GM23338 (cell line): ENCODE results near the gene CREB3L4. TPM values are rescaled to one million over a fixed set of nuclear protein-coding genes. Genes with fewer than 3 reads are reported as not detected.
A peak's percentile ranks its signal among the peaks of the same experiment; 100 is the strongest.

Experiments
- ATAC-seq: fragments of 200-7000 bp; cut with Tn5 transposase; 3 replicates; pipeline ENCODE4 v1.9.1; 2020
- DNase-seq: peaks from one replicate; pipeline ENCODE4 v3.0.0-alpha.2; 2015; ENCODE audit warnings: low spot score
- H2AFZ ChIP-seq: fragments of 200-600 bp; sonication (generic); 2 replicates; pipeline ENCODE4 v1.8.0; 2016; ENCODE audit warnings: antibody characterized with exemption, mild to moderate bottlenecking, moderate library complexity
- H3F3A ChIP-seq: fragments of 200-600 bp; sonication (generic); replicated peaks from 2 replicates; pipeline ENCODE4 v1.8.0; 2017; ENCODE audit warnings: antibody characterized with exemption, mixed run types, low read depth
- H3K27ac ChIP-seq: fragments of 200-600 bp; sonication (generic); 2 replicates; pipeline ENCODE4 v1.6.1; 2016; ENCODE audit warnings: low read depth
- H3K27me3 ChIP-seq: fragments of 200-600 bp; sonication (generic); 2 replicates; pipeline ENCODE4 v1.8.0; 2016; ENCODE audit warnings: mild to moderate bottlenecking, mixed run types, moderate library complexity; ENCODE audit not compliant: insufficient read depth
- H3K36me3 ChIP-seq: fragments of 200-600 bp; sonication (generic); 2 replicates; pipeline ENCODE4 v1.8.0; 2016; ENCODE audit warnings: mild to moderate bottlenecking; ENCODE audit not compliant: insufficient read depth
- H3K4me1 ChIP-seq: fragments of 200-600 bp; sonication (generic); 2 replicates; pipeline ENCODE4 v1.8.0; 2016; ENCODE audit warnings: mild to moderate bottlenecking, moderate library complexity; ENCODE audit not compliant: insufficient read depth
- H3K4me2 ChIP-seq: fragments of 200-600 bp; sonication (generic); 2 replicates; pipeline ENCODE4 v1.7.1; 2017; ENCODE audit warnings: mixed run types
- H3K4me3 ChIP-seq: fragments of 200-600 bp; sonication (generic); 2 replicates; pipeline ENCODE4 v1.6.1; 2016; ENCODE audit warnings: mixed run types
- H3K79me2 ChIP-seq: fragments of 200-600 bp; sonication (generic); replicated peaks from 2 replicates; pipeline ENCODE4 v1.8.0; 2017; ENCODE audit warnings: mild to moderate bottlenecking; ENCODE audit not compliant: insufficient read depth
- H3K9me2 ChIP-seq: fragments of 200-600 bp; sonication (generic); 2 replicates; pipeline ENCODE4 v1.8.0; 2017; ENCODE audit not compliant: insufficient read depth
- H4K20me1 ChIP-seq: fragments of 200-600 bp; sonication (generic); replicated peaks from 2 replicates; pipeline ENCODE4 v1.8.0; 2017; ENCODE audit warnings: mild to moderate bottlenecking; ENCODE audit not compliant: insufficient read depth
- H3K27ac Mint-ChIP-seq: 2 replicates; pipeline ENCODE4 v1.8.0; 2020; ENCODE audit warnings: inconsistent platforms, mild to moderate bottlenecking, moderate library complexity, mixed read lengths
- H3K27me3 Mint-ChIP-seq: 3 replicates; pipeline ENCODE4 v1.8.0; 2022; ENCODE audit warnings: low read depth, mild to moderate bottlenecking, moderate library complexity, mixed read lengths, inconsistent platforms; ENCODE audit not compliant: insufficient read depth, poor library complexity
- H3K36me3 Mint-ChIP-seq: 3 replicates; pipeline ENCODE4 v1.8.0; 2021; ENCODE audit warnings: low read depth, mild to moderate bottlenecking, inconsistent platforms, moderate library complexity, mixed read lengths
- H3K4me1 Mint-ChIP-seq: 3 replicates; pipeline ENCODE4 v1.8.0; 2020; ENCODE audit warnings: mild to moderate bottlenecking, inconsistent platforms, mixed read lengths
- H3K4me3 Mint-ChIP-seq: 3 replicates; pipeline ENCODE4 v1.8.0; 2021; ENCODE audit warnings: moderate library complexity, mild to moderate bottlenecking, inconsistent platforms, mixed read lengths
- H3K9me3 Mint-ChIP-seq: 3 replicates; pipeline ENCODE4 v1.8.0; 2020; ENCODE audit warnings: moderate library complexity, mild to moderate bottlenecking, inconsistent platforms, mixed read lengths
- CREB1 ChIP-seq: fragments of 250-450 bp; sonication (Bioruptor Pico); IDR thresholded peaks from 2 replicates; pipeline ENCODE4 v1.5.0; 2020; ENCODE audit warnings: low read depth, mild to moderate bottlenecking, moderate library complexity
- CTCF ChIP-seq, 2 experiments: fragments of 200-600 bp in 1 of 2; sonication (generic) in 1 of 2; conservative IDR thresholded peaks; 2 replicates each; pipeline versions ENCODE4 v1.5.1 to v1.6.1; 2016 to 2017; ENCODE audit warnings: antibody characterized with exemption in 2 of 2, low read depth in 2 of 2, mild to moderate bottlenecking in 2 of 2, moderate library complexity in 1 of 2
- ETS1 ChIP-seq: IDR thresholded peaks from 2 replicates; pipeline ENCODE4 v1.6.1; 2016; ENCODE audit warnings: antibody characterized with exemption
- EZH2 ChIP-seq: fragments of 200-600 bp; sonication (generic); IDR thresholded peaks from one replicate; pipeline ENCODE4 v1.8.0; 2017; ENCODE audit warnings: antibody characterized with exemption, mild to moderate bottlenecking, low read depth; ENCODE audit not compliant: unreplicated experiment
- EZH2phosphoT487 ChIP-seq: fragments of 200-600 bp; sonication (generic); IDR thresholded peaks from one replicate; pipeline ENCODE4 v1.8.1; 2018; ENCODE audit warnings: antibody characterized with exemption; ENCODE audit not compliant: unreplicated experiment
- JUNB ChIP-seq: IDR thresholded peaks from one replicate; pipeline ENCODE4 v1.6.1; 2016; ENCODE audit warnings: antibody characterized with exemption; ENCODE audit not compliant: unreplicated experiment
- POLR2AphosphoS5 ChIP-seq: IDR thresholded peaks from 2 replicates; pipeline ENCODE4 v1.6.1; 2016; ENCODE audit warnings: antibody characterized with exemption, low read depth
- REST ChIP-seq: IDR thresholded peaks from one replicate; pipeline ENCODE4 v1.6.1; 2018; ENCODE audit warnings: antibody characterized with exemption; ENCODE audit not compliant: unreplicated experiment
- STAT1 ChIP-seq: IDR thresholded peaks from one replicate; pipeline ENCODE4 v1.6.1; 2016; ENCODE audit warnings: antibody characterized with exemption; ENCODE audit not compliant: unreplicated experiment
- ZNF114 ChIP-seq: fragments of 250-450 bp; sonication (Bioruptor Pico); IDR thresholded peaks from 2 replicates; pipeline ENCODE4 v1.5.0; 2020; ENCODE audit warnings: mild to moderate bottlenecking, moderate library complexity
- polyA plus RNA-seq: library from polyadenylated mRNA; unstranded; fragments of >200 nt; fragmentation: Nextera tagmentation; extraction: Ambion mirVana; gene quantifications from 2 replicates; pipeline ENCODE4 v1.2.1, GENCODE V29; 2016
- total RNA-seq: library from RNA; depleted of rRNA; stranded (reverse); fragments of >200 nt; shearing (Covaris generic); gene quantifications from 2 replicates; pipeline ENCODE4 v1.2.3, GENCODE V29; 2014

CREB3L4 gene
- total and polyA plus RNA-seq, 2 experiments from 2014 or later = 19.3 to 26.8 TPM

- no peak for TF ChIP-seq REST
- no peak for TF ChIP-seq CTCF (conservative IDR thresholded peaks at IDR 0.05; ENCODE audit: low read depth in 2 of 2)
- TF ChIP-seq ETS1 = no peak
- TF ChIP-seq JUNB = no peak
- no peak for TF ChIP-seq EZH2phosphoT487
- TF ChIP-seq STAT1 = no peak
Observed at GRCh38 chr1:153960206-153960605, 7.5 kb upstream of the CREB3L4 start (continued).

GRCh38 chr1:153961421-153961820, 6.3 kb upstream of the CREB3L4 start:
- peaks cover 26% of the 10 kb centered on the region for H3K27me3 Mint-ChIP-seq
- TF ChIP-seq EZH2 (no peak), ETS1 (no peak), STAT1 (no peak), POLR2AphosphoS5 (no peak), ZNF114 (CRISPR knock-in tag) (no peak), REST (no peak), CREB1 (CRISPR knock-in tag) (no peak)
- peaks cover 49% of the 10 kb centered on the region for H3K36me3 Mint-ChIP-seq
- H2AFZ ChIP-seq = no peak overlapping the region
- H3K4me1 ChIP-seq = peaks cover 46% of the 10 kb centered on the region
- peak overlapping the region; percentile 80 for H3K27ac ChIP-seq
- peaks cover 14% of the 10 kb centered on the region for H3K36me3 ChIP-seq
- no peaks in the 10 kb centered on the region for H3K27me3 ChIP-seq
- peak overlapping the region; percentile 97 for H3K4me2 ChIP-seq
- H3K9me3 Mint-ChIP-seq = peaks cover 7% of the 10 kb centered on the region; the same call in 2 of the 3 replicates
- peaks cover 49% of the 10 kb centered on the region for H3F3A ChIP-seq
- no peaks in the 10 kb centered on the region for H3K9me2 ChIP-seq
- H3K4me3 ChIP-seq = peak overlapping the region; percentile 83
- peaks cover 9% of the 10 kb centered on the region for H4K20me1 ChIP-seq
- ATAC-seq (no peak), DNase-seq (no peak)
- peak overlapping the region; percentile 96 for H3K27ac Mint-ChIP-seq
- peaks cover 51% of the 10 kb centered on the region for H3K4me1 Mint-ChIP-seq
- peak overlapping the region; percentile 81 for H3K4me3 Mint-ChIP-seq
- H3K79me2 ChIP-seq = peaks cover 62% of the 10 kb centered on the region
